GM19035 (cell line): ENCODE results near the gene FMR1.

Experiments
- ATAC-seq: cut with Tn5 transposase; IDR thresholded peaks from one replicate; pipeline ENCODE4 v1.9.1; 2021; ENCODE audit not compliant: unreplicated experiment

FMR1 gene

DNA sequence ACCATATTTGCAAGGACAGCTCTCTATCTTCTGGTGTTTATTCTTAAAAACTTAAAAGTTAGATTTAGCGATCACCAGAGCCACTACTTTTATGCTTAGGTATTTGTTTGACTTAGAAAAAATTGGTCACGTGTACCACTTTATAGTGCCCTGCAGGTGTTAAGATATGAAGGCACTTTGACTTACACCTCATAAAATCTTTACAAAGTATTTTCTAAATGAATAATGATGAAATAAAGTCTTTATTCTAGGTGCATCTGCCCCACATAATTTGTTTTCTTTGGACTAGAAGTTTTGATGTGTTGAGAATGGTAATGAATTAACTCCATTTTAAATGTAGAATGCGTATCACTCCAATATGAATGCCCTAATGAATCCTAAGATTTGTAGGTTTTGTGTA, 2.9 kb downstream of the FMR1 start:
- no peak for ATAC-seq

DNA sequence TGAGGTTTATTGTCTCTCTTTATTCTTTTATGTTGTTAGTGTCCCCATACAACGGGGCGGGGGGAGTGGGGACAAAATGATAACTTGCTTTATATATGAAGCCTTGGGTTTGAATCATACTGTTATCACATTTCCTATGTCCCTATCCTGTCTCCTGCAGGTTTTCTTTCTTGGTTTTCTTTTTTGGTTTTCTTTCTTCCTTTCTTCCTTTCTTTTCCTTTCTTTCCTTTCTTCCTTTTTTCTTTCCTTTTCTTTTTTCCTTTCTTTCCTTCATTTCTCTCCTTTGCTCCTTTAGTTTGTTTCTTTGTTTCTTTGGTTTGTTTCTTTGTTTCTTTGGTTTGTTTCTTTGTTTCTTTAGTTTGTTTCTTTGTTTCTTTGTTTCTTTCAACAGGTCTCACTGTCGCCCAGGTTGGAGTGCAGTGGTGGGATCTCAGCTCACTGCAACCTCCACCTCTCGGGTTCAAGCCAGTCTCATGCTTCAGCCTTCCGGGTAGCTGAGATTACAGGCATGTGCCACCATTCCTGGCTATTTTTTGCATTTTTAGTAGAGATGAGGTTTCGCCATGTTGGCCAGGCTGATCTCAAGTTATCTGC, 4.8 kb downstream of the FMR1 start:
- ATAC-seq: no peak

DNA sequence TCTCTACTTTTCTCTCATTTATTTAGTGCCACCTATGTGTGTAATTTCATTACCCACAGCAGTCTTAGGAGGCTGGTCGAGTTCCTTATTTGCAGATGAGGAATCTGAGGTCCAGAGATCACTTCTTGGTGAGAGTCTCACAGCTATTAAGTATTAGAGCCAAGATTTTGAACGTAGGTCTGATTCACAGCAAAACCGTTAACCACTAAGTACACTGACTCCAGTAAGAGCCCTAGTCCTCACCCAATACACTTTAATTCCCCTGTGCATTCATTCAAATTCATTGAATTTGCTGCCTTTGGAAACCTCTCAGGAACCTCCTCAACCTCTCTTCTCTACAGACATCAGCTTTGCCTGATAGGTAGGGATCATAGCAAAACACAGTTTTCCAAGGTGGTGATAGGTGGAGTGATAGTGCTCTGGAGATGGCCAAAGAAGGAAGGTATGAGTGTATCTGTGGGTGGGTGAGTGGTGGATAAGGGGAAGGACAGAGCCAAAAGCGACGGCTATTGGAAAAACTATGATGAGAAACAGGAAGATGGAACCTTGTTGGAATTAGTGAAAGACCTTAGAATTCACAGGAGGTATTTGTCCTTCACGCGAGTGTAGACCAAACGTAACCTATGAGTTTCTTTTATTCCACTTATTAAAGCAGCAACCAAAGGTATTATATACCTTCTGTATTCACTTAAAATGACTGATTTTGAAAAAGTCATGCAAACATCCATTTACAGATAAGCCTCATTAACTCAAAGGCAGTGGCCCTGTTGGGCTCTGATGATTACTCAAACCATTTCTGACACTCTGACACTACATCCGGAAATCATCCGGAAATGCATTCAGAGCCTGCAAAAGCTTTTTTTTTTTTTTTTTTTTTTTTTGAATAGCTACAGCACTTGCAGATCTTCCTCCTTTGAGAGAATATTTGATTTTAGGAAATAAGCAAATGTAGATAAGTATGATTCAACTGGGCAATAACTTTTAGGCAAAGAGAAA, 6.3 kb downstream of the FMR1 start:
- peak; percentile 87 for ATAC-seq

DNA sequence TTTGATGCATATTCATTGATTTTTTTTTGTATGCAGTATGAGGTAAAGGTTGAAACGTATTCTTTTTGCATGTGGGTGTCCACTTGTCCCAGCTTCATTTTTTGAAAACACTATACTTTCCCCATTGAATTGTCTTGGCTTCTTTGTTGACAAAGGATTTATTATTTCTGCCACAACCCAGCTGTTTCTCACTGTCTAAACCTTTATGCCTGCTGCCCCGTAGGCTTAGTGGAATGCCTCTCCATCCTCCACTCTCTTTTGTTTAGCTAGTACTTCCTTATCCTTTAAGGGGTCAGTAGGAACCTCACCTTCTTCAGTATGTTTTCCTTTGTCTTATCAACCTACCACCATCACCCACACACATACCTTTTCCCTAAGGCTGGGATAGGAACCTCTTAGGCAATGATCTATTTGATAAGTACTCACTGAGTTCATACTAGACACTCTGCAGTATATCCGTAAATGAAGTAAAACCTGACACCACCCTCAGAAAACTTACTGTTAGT, 8.5 kb downstream of the FMR1 start:
- ATAC-seq: no peak

DNA sequence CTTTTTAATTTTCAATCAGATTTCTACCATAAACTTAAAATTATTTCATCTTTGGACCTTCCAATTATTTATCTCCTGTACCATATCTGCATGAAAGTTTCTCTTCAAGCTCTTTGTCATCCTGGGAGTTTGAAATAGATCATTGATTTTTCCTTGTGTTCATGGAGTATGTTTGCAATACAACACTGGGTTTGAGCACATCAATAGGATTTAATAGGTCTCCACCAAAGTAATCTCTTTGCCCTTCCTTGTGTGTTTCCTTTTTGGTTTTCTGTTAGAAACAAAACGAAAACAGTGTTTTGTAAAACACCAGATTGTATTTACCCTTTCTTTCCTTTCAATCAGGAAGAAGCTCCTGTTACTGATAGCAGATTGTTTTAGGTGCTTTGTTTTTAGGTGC, 11.9 kb downstream of the FMR1 start:
- no peak for ATAC-seq

GRCh38 chrX:147927256-147927655, 15.5 kb downstream of the FMR1 start:
- ATAC-seq: no peak

- no peak for ATAC-seq
Observed at GRCh38 chrX:147933815-147934214, 22.1 kb downstream of the FMR1 start.

GRCh38 chrX:147935156-147935758, 23.5 kb downstream of the FMR1 start:
- ATAC-seq: no peak

DNA sequence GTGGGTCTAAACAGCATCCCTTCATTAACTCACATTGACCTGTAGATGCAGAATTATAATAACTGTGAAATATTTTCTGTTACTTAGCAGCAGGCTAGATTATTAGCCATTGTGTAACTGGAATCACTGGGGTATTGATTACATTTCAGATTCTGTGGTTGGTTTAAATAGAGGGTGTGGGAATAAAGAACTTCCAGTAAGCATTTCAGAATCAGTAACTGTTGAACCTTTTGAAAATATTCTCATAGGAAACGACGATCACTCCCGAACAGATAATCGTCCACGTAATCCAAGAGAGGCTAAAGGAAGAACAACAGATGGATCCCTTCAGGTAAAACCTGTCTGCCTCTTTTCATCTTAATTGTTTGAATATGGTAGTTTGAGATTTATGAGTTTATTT, 33.6 kb downstream of the FMR1 start:
- ATAC-seq: no peak

DNA sequence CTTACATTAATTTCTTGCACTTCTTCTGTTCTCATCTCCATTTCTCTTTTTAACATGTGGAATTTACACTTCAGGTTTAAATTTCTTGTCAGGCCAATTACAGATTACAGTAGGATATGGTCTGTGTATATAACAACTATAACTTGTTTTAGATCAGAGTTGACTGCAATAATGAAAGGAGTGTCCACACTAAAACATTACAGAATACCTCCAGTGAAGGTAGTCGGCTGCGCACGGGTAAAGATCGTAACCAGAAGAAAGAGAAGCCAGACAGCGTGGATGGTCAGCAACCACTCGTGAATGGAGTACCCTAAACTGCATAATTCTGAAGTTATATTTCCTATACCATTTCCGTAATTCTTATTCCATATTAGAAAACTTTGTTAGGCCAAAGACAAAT, 36.8 kb downstream of the FMR1 start:
- ATAC-seq: no peak

- no peak for ATAC-seq
Observed at GRCh38 chrX:147950352-147950751, 38.6 kb downstream of the FMR1 start.

DNA sequence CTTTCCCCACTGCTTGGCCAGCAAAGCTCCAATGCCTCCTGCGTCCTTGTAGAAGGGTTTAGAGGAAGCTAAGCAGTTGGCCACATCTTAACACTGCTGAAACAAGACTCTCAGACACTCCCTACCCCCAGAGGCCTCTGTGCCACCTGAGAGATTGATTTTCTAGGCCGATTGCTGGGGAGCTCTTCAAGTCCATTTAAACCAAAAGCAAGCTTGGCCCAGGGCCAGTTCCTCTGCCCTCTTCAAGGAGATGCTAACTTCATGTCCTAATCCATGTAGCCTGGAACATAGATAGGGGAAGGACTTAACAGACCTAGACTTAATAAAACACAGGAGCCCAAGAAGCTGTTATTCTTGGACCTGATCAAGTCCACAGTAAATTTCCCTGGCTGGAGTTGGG, 42.3 kb downstream of the FMR1 start:
- ATAC-seq: no peak

DNA sequence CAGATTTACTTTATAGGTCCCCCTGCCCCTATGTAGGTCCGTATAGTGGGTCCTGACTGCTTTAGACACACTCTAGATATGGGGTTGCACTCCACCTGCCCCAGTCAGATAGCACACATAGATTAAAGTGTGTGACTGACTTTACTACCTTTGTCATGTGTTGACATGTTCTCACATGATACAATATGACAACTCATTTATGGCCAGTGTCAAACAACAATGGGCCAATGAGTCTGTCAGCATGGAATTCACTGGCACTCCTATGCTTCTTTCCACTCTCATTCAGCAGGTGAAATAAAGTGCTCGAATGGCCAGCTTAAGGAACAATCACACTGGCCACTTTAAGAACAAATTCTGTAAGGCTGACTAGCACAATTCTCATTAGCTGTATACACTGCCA, 45.6 kb downstream of the FMR1 start:
- no peak for ATAC-seq

GRCh38 chrX:147958291-147958690, 46.6 kb downstream of the FMR1 start:
- ATAC-seq: no peak

GRCh38 chrX:147960722-147961121, 49.0 kb downstream of the FMR1 start:
- ATAC-seq: no peak

- no peak for ATAC-seq
Observed at GRCh38 chrX:147962476-147962875, 50.8 kb downstream of the FMR1 start.

GRCh38 chrX:147978931-147979330, 67.2 kb downstream of the FMR1 start:
- ATAC-seq: no peak

- no peak for ATAC-seq
Observed at GRCh38 chrX:147981038-147981752, 69.5 kb downstream of the FMR1 start, which contains the start of gene FMR1NB. Gene FMR1NB (plus strand): TSS chrX:147981337. CDS start chrX:147981403, 66 bp downstream.
